ENCODE data around the gene NEK5.

NEK5 gene

DNA sequence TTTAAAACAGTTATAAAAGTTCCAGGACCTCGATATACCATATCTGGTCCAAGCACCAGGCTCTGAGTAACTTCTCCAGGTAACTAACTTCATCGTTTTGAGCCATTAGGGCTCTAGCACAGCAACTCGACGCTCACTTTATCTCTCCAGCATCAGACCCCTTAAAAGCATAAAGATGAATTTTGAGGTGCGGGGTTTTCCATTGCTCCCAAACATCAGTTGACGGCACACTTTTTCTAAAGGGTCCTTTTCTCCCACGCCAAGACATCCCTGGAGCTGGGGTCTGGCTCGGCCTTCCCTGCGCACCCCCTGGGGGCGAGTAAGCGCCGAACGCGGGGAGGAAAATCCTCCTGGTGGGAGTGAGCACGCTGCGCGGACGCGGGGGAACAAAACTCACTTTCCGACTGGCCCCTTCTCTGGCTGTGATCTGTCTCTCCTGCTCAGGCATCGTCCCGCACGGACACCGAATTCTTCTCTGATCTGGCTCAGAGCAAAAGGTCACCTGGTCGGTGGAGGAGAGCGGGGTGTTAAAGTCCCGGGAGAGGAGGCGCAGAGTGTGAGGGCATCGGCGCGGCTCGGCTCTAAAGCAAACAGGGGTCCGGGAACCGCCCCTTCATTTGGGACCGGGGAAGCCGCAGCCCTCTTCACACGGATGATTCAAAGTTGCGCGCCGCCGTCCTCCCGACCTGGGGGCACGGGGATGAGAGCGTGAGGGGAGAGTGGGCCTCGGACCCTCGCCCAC is 117.8 kb downstream of the NEK5 start, which contains the start of gene ATP7B:
Gene ATP7B, minus strand, starts transcription at position 561 of the 742 bp plus-strand sequence. Its CDS starts 113 bp downstream, at position 448.
- TF ChIP-seq, protein P1, sequence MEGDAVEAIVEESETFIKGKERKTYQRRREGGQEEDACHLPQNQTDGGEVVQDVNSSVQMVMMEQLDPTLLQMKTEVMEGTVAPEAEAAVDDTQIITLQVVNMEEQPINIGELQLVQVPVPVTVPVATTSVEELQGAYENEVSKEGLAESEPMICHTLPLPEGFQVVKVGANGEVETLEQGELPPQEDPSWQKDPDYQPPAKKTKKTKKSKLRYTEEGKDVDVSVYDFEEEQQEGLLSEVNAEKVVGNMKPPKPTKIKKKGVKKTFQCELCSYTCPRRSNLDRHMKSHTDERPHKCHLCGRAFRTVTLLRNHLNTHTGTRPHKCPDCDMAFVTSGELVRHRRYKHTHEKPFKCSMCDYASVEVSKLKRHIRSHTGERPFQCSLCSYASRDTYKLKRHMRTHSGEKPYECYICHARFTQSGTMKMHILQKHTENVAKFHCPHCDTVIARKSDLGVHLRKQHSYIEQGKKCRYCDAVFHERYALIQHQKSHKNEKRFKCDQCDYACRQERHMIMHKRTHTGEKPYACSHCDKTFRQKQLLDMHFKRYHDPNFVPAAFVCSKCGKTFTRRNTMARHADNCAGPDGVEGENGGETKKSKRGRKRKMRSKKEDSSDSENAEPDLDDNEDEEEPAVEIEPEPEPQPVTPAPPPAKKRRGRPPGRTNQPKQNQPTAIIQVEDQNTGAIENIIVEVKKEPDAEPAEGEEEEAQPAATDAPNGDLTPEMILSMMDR (IDR thresholded peaks at IDR 0.05; ENCODE audit: insufficient read depth, missing control alignments): no peak
- FAIRE-seq: no peak
- DNase-seq (ENCODE audit: insufficient read length, low spot score): no peak

DNA sequence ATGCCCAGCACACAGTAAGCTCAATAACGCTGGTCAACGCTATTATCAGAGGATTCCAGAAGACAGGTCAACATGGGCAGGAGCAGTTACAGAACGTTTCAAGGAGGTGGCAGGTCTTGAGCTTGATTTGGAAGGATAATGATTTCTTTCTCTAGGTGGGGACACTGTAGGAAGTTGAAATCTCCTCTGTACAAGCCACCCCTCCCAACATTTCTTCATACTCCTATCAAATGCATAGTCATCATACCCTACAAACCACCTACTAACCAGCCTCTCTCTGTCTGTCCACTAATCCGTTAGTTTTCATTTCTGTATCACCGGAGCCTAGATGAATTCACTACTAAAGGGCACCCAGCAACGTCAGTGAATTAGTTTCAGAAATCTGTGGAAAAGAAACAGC is 118.9 kb downstream of the NEK5 start:
- FAIRE-seq (no peak), DNase-seq (ENCODE audit: insufficient read length, low spot score) (no peak)
- TF ChIP-seq, protein P1 (IDR thresholded peaks at IDR 0.05; ENCODE audit: insufficient read depth, missing control alignments): no peak

DNA sequence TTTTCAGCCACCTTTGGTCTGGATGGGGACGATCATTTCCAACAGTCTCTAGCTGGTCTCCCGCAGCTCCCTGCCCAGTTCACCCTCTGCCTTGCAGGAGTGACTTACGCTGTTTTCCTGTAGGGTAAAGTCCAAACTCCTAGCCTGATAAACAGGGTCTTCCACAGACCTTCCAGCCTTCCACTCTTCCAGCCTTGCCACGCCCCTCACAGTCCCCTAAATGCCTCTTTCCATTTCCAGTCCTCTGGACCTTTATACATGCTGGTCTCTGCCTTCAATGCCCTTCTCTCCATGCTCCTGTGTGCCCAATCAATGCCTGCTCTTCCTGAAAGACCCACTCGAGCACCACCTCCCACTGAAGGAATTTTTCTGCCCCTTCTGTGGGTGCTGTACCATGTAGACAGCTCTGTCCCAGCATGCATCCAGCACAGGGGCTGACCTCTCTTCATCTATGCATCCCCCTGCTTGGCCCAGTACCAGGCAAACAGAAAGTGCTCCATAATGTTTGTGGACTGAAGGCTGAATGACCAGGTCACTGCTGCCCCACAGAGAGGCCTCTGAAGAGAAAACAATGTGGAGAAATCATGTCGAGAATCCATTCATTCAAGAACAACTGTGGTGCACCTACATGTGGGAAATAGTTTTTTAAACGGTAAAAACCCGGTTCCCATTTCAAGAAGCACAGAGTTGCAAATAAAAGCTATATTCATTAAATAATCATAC is 122.2 kb downstream of the NEK5 start:
- no peak for DNase-seq (ENCODE audit: insufficient read length, low spot score)
- FAIRE-seq: no peak
- TF ChIP-seq, protein P1 (IDR thresholded peaks at IDR 0.05; ENCODE audit: insufficient read depth, missing control alignments): no peak

DNA sequence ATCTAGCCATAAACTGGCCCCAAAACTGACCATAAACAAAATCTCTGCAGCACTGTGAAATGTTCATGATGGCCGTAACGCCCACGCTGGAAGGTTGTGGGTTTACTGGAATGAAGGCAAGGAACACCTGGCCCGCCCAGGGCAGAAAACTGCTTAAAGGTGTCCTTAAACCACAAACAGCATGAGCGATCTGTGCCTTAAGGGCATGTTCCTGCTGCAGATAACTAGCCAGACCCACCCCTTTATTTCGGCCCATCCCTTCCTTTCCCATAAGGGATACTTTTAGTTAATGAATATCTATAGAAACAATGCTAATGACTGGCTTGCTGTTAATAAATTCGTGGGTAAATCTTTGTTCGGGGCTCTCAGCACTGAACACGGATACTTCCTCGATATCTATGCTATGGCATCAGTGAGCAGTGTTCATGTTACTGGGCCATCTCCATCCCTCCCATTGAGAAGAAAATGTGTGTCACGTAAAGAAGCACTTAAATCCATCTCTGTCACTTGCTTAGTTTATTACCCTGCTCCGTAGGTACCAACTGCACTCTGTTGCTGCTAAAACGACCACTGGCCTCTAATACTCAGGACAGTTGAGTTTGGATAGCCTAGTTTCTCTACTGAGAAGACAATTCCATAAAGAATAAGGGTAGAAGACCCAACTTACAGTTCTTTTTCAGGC is 122.9 kb downstream of the NEK5 start:
- TF ChIP-seq, protein P1 (IDR thresholded peaks at IDR 0.05; ENCODE audit: insufficient read depth, missing control alignments): no peak
- DNase-seq (ENCODE audit: insufficient read length, low spot score) (no peak), FAIRE-seq (no peak)

DNA sequence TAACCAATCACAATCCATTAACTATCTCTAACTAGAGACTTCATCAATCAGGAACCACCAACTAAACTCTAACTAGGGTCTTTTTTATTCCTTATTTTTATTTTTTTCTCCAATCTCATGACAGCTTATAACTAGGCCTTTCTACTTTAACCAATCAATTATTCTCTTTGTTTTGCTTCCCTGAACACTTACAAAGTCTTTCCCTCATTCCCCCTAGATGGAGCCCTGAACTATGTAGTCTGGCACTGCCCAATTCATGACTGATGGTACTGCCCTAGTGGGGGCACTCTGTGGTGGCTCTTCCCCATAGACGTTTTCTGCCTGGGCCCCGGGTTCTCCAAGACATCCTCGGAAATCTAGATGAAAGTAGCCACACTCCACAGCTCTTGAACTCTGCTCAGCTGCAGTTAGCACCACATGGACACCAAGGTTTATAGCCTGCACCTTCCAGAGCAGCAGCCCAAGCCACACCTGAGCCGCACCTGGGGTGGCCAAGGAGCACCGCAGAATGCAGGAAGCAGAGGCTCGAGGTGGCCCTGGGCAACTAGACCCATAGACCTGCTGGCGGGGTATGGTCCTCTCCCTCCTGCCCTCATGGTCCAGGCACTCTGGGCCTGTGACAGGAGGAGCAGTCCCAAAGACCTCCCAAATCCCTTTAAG is 124.2 kb downstream of the NEK5 start:
- FAIRE-seq (no peak), DNase-seq (ENCODE audit: insufficient read length, low spot score) (no peak)
- TF ChIP-seq, protein P1 (IDR thresholded peaks at IDR 0.05; ENCODE audit: insufficient read depth, missing control alignments): no peak

DNA sequence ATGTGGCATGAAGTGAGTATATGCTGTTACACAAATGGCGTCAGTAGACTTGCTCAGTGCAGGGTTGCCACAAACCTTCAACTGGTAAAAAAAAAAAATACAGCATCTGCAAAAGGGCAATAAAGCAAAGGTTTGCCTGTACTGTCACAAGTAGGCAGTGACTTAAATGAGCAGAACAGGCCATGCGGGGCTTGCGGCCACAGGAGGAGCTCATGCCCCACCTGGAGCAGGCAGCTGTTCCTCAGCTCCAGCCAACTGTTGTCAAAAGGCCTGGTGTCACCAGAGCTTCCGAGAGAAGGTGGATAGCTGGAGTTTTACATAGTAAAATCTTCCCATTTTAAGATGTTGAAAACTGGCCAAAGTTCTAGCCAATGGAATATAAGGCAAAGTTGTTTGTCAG is 125.3 kb downstream of the NEK5 start:
- TF ChIP-seq, protein P1 (IDR thresholded peaks at IDR 0.05; ENCODE audit: insufficient read depth, missing control alignments): no peak
- DNase-seq (ENCODE audit: insufficient read length, low spot score): no peak
- FAIRE-seq: no peak

Data from D721Med (cell line).